Vagina (tissue), 2 donors: ENCODE results near the gene IQGAP1. TPM values are rescaled to one million over a fixed set of nuclear protein-coding genes. Genes with fewer than 3 reads are reported as not detected.
A peak's percentile ranks its signal among the peaks of the same experiment; 100 is the strongest.

Experiments used
- DNase-seq, 2 donors: peaks; one replicate each; pipeline ENCODE4 v3.0.0-alpha.2; 2017; ENCODE audit errors: extremely low spot score in 2 of 2
- H3K27ac ChIP-seq: fragments of 200-600 bp; sonication (generic); one replicate; pipeline ENCODE4 v1.5.1; 2019
- H3K27me3 ChIP-seq: fragments of 200-600 bp; sonication (generic); one replicate; pipeline ENCODE4 v1.5.1; 2019
- H3K36me3 ChIP-seq, 2 donors: fragments of 200-600 bp; sonication (generic); one replicate each; pipeline ENCODE4 v1.5.1; 2017 to 2019
- H3K4me1 ChIP-seq: fragments of 200-600 bp; sonication (generic); one replicate; pipeline ENCODE4 v1.5.1; 2019
- H3K4me3 ChIP-seq, 2 donors: fragments of 200-600 bp; sonication (generic); 1 replicate in 1 of 2; 2 replicates in 1 of 2; pipeline ENCODE4 v1.5.1; 2016 to 2019
- H3K9me3 ChIP-seq: fragments of 200-600 bp; sonication (generic); one replicate; pipeline ENCODE4 v1.5.1; 2019
- POLR2A ChIP-seq, 2 donors: fragments of 450-650 bp; IDR thresholded peaks; one replicate each; pipeline ENCODE4 v1.6.1; 2017; ENCODE audit warnings: antibody characterized with exemption in 2 of 2, mild to moderate bottlenecking in 2 of 2, moderate library complexity in 2 of 2
- POLR2AphosphoS5 ChIP-seq, 2 donors: sonication (generic); formaldehyde crosslinking; IDR thresholded peaks; one replicate each; pipeline ENCODE4 v1.9.0; 2017; ENCODE audit warnings: antibody characterized with exemption in 2 of 2, mild to moderate bottlenecking in 2 of 2, low read depth in 1 of 2; ENCODE audit not compliant: insufficient read depth in 1 of 2
- intact Hi-C: fragments of 100-400 bp; cut with DNase I; formaldehyde crosslinking; loops from one replicate; pipeline ENCODE4 v1.15.1; 2023
- total RNA-seq: library from RNA; depleted of rRNA; stranded (reverse); fragments of >200 nt; gene quantifications from one replicate; pipeline ENCODE4 v1.2.3, GENCODE V29; 2016
- TF ChIP-seq, protein P1 (sequence below), 3 experiments: fragments of 450-650 bp in 2 of 3; fragments of 200-600 bp in 1 of 3; sonication (generic) in 1 of 3; IDR thresholded peaks; one replicate each; pipeline ENCODE4 v1.5.1; 2017 to 2019; ENCODE audit warnings: antibody characterized with exemption in 3 of 3, mild to moderate bottlenecking in 2 of 3, moderate library complexity in 2 of 3

Gene IQGAP1
- total RNA-seq, 1 donor from 2014 or later: 261 TPM

DNA sequence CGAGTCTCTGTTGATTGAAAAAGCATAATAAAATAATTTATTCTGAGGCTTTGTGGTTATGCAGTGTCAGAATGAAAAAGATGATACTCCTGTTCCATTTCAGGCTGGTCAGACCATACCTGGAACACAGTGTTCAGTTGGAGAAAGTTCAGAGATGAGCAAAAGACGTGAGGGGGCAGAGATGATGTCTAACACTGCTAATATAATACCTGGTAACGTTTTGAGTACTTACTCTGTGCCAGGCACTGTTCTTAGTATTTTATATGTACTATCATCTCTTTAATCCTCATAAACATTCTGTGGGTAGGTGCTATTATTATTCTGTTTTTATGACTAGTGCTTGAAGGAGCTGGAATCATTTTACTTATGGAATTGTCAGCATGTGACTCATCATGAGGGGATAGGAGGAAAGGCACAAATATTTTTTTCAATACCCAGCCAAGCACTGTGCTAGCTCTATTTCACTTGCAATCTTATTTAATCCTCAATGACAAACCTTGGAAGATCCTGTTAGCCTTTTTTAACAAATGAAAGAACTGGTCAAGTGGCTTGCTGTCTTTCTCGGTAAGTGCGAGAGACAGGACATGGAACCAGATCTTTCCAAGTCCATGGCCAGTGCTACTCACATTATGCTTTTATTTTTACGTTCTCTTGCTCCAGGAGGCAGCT is 31.8 kb downstream of the IQGAP1 start:
- DNase-seq: no peak
- Histone ChIP-seq H3K27ac (peak overlapping the region; percentile 72), H3K9me3 (no peaks in the 10 kb centered on the region), H3K4me3 (peak overlapping the region in 1 of 2 donors; percentile 7), H3K36me3 (no peaks in the 10 kb centered on the region), H3K4me1 (peaks cover 77% of the 10 kb centered on the region), H3K27me3 (no peaks in the 10 kb centered on the region)
- intact Hi-C loops: no loop called here
- TF ChIP-seq POLR2AphosphoS5 (IDR thresholded peaks at IDR 0.05; ENCODE audit: insufficient read depth in 1 of 2, low read depth in 1 of 2) (no peak), POLR2A (IDR thresholded peaks at IDR 0.05) (no peak)
- TF ChIP-seq, protein P1, sequence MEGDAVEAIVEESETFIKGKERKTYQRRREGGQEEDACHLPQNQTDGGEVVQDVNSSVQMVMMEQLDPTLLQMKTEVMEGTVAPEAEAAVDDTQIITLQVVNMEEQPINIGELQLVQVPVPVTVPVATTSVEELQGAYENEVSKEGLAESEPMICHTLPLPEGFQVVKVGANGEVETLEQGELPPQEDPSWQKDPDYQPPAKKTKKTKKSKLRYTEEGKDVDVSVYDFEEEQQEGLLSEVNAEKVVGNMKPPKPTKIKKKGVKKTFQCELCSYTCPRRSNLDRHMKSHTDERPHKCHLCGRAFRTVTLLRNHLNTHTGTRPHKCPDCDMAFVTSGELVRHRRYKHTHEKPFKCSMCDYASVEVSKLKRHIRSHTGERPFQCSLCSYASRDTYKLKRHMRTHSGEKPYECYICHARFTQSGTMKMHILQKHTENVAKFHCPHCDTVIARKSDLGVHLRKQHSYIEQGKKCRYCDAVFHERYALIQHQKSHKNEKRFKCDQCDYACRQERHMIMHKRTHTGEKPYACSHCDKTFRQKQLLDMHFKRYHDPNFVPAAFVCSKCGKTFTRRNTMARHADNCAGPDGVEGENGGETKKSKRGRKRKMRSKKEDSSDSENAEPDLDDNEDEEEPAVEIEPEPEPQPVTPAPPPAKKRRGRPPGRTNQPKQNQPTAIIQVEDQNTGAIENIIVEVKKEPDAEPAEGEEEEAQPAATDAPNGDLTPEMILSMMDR (IDR thresholded peaks at IDR 0.05): no peak

DNA sequence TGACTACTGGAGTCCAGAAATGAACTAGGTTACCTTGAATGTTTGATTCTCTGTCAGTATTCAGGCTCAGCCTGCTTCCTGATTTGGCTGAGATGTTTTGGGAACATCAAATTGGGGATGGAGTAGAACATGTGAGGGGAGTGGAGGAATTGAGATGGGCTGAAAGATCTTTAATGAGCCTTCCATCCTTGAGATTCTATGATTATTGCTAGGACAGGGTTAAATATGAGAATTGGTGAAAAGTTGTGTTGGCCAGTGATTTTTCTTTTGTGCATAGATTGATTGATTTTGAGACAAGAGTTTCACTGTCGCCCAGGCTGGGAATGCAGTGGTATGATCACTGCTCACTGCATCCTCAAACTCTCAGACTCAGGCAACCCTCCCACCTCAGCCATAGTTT is 32.4 kb downstream of the IQGAP1 start:
- Histone ChIP-seq H3K27me3 (no peaks in the 10 kb centered on the region), H3K9me3 (no peaks in the 10 kb centered on the region), H3K36me3 (no peaks in the 10 kb centered on the region), H3K4me1 (peaks cover 80% of the 10 kb centered on the region), H3K4me3 (peak overlapping the region in 1 of 2 donors; percentile 7), H3K27ac (peak overlapping the region; percentile 72)
- DNase-seq: no peak
- TF ChIP-seq, protein P1 (IDR thresholded peaks at IDR 0.05): no peak
- intact Hi-C loops: no loop called here

DNA sequence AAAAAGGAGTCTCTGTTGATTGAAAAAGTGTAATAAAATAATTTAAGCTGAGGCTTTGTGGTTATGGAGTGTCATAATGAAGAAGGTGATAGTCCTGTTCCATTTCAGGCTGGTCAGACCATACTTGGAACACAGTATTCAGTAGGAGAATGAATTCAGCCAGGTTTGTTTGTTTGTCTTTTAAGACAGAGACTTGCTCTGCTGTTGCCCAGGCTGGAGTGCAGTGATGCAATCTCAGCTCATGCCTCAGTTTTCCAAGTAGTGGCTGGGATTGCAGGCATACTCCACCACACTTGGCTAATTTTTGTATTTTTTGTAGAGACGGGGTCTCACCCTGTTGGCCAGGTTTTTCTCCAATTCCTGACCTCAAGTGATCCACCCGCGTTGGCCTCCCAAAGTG is 33.5 kb downstream of the IQGAP1 start:
- Histone ChIP-seq H3K9me3 (no peaks in the 10 kb centered on the region), H3K27ac (peak overlapping the region; percentile 72), H3K27me3 (no peaks in the 10 kb centered on the region), H3K36me3 (no peaks in the 10 kb centered on the region), H3K4me3 (no peak overlapping the region), H3K4me1 (peaks cover 83% of the 10 kb centered on the region)
- intact Hi-C loops: no loop called here
- TF ChIP-seq POLR2A (IDR thresholded peaks at IDR 0.05) (no peak), POLR2AphosphoS5 (IDR thresholded peaks at IDR 0.05; ENCODE audit: insufficient read depth in 1 of 2, low read depth in 1 of 2) (no peak)
- TF ChIP-seq, protein P1 (IDR thresholded peaks at IDR 0.05): no peak
- no peak for DNase-seq

DNA sequence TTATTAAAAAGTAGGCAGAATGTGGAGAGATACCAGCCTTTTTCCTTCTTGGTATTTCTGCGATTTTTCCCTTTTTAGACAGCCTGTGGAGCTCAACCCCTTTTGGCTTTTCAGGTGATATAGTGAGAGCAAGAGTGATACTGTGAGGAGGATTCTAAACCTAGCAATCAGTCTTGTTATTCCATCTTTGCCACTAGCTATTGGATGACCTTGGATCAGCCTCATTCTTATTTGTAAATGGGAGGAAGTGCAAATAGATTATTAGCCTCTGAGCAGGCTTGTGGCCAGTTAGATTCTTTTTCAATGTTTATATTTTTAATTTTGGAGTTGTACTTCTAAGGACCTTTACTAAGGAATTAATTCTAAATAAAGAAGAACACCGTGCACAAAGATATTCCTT is 34.0 kb downstream of the IQGAP1 start:
- H3K27me3 ChIP-seq: no peaks in the 10 kb centered on the region
- peaks cover 83% of the 10 kb centered on the region for H3K4me1 ChIP-seq
- intact Hi-C loops: no loop called here

DNA sequence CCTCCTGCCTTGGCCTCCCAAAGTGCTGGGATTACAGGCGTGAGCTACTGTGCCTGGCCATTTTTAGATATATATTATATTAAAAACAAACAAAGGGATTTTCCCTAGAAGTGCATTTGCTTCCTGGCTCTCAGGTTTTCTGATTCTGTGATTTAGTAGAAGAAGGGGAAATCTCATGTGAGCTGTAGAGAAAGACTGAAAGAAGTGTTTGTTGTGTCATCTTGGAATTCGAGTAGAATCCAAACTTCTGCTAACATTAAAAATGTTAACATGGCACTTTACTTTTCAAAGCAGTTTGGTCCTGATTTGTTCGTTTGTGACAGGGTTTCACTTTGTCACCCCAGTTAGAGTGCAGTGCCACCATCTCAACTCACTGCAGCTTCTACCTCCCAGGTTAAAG is 34.9 kb downstream of the IQGAP1 start:
- no peak for DNase-seq
- Histone ChIP-seq H3K36me3 (peaks cover 0 to 10% of the 10 kb centered on the region in 2 donors), H3K4me1 (peaks cover 82% of the 10 kb centered on the region), H3K27ac (peak overlapping the region; percentile 40), H3K27me3 (no peaks in the 10 kb centered on the region), H3K9me3 (no peaks in the 10 kb centered on the region), H3K4me3 (no peak overlapping the region)
- intact Hi-C loops: no loop called here
- TF ChIP-seq POLR2A (IDR thresholded peaks at IDR 0.05) (no peak), POLR2AphosphoS5 (IDR thresholded peaks at IDR 0.05; ENCODE audit: insufficient read depth in 1 of 2, low read depth in 1 of 2) (no peak)
- TF ChIP-seq, protein P1 (IDR thresholded peaks at IDR 0.05): no peak

More for the DNA sequence above, 34.0 kb downstream of the IQGAP1 start:
- Histone ChIP-seq H3K27ac (no peak overlapping the region), H3K36me3 (peaks cover 0 to 3% of the 10 kb centered on the region in 2 donors), H3K9me3 (no peaks in the 10 kb centered on the region), H3K4me3 (no peak overlapping the region)
- DNase-seq: no peak
- TF ChIP-seq POLR2AphosphoS5 (IDR thresholded peaks at IDR 0.05; ENCODE audit: insufficient read depth in 1 of 2, low read depth in 1 of 2): no peak
- TF ChIP-seq, protein P1 (IDR thresholded peaks at IDR 0.05): no peak
- TF ChIP-seq POLR2A (IDR thresholded peaks at IDR 0.05): no peak
